Activated CD4-positive, alpha-beta T cell treated with anti-CD3 and anti-CD28 coated beads, Interleukin-2, amount 10 ng/mL, durations not matched to agents 7 days and 5 days (primary cell): ENCODE results near the gene CCDC92. TPM values are rescaled to one million over a fixed set of nuclear protein-coding genes. Genes with fewer than 3 reads are reported as not detected.

Experiments used
- CTCF ChIA-PET: fragments of 350-600 bp; sonication (Branson Sonifier 250); formaldehyde crosslinking; loops from one replicate; lab custom pipeline; 2021; ENCODE audit warnings: antibody characterized with exemption; lab: Charles Lee
- POLR2A ChIA-PET: fragments of 350-600 bp; sonication (Branson Sonifier 250); formaldehyde crosslinking; loops from one replicate; lab custom pipeline; 2021; ENCODE audit warnings: antibody characterized with exemption; lab: Charles Lee
- DNase-seq: peaks from one replicate; pipeline ENCODE4 v3.0.0-alpha.2; 2020
- H3K27ac Mint-ChIP-seq: one replicate; pipeline ENCODE4 v1.8.0; 2021; ENCODE audit warnings: mild to moderate bottlenecking, moderate library complexity, mixed read lengths
- H3K27me3 Mint-ChIP-seq: one replicate; pipeline ENCODE4 v1.8.0; 2021; ENCODE audit warnings: mixed read lengths
- H3K36me3 Mint-ChIP-seq: one replicate; pipeline ENCODE4 v1.8.0; 2021; ENCODE audit warnings: low read depth, mixed read lengths
- H3K4me1 Mint-ChIP-seq: one replicate; pipeline ENCODE4 v1.8.0; 2021; ENCODE audit warnings: mixed read lengths
- H3K4me3 Mint-ChIP-seq: one replicate; pipeline ENCODE4 v1.8.0; 2021; ENCODE audit warnings: mild to moderate bottlenecking, moderate library complexity, mixed read lengths
- H3K9me3 Mint-ChIP-seq: one replicate; pipeline ENCODE4 v1.8.0; 2021; ENCODE audit warnings: mixed read lengths
- total RNA-seq, 2 experiments: library from RNA; stranded (reverse); gene quantifications; one replicate each; pipeline ENCODE4 v1.2.3, GENCODE V29; 2021

Gene CCDC92
- total RNA-seq, 2 experiments from 2014 or later, result 27.9 to 28.8 TPM

DNA sequence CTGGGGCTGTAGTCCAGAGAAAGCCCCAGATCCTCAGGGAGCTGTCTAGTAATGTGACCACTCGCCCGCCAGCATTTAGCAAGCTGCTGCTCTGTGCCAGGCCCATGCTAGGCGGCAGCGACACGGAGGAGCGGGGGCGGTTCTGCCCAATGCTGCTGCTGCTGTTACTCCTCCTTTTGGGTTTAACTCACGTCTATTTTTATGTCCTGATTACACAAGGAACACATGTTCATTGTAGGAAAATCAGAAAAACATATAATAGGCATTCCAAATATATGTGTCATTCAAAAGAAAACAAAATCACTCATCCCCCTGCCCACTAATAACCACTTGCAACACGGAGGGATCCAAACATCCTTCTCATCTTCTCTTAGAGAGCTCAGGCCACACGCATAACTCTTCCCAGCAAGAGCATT, 30.4 kb downstream of the CCDC92 start:
- no peak overlapping the region for H3K4me3 Mint-ChIP-seq
- no peak overlapping the region for H3K27ac Mint-ChIP-seq
- ChIA-PET POLR2A (no interaction called here), CTCF (interaction anchor here (1.5 kb wide), 1 partner anchor 9 kb away, joined by 7 read pairs; no protein-coding TSS in a partner anchor)
- H3K4me1 Mint-ChIP-seq, result peaks cover 22% of the 10 kb centered on the region
- no peak for DNase-seq
- no peaks in the 10 kb centered on the region for H3K9me3 Mint-ChIP-seq
- H3K27me3 Mint-ChIP-seq, result no peaks in the 10 kb centered on the region
- H3K36me3 Mint-ChIP-seq, result peaks cover 20% of the 10 kb centered on the region

DNA sequence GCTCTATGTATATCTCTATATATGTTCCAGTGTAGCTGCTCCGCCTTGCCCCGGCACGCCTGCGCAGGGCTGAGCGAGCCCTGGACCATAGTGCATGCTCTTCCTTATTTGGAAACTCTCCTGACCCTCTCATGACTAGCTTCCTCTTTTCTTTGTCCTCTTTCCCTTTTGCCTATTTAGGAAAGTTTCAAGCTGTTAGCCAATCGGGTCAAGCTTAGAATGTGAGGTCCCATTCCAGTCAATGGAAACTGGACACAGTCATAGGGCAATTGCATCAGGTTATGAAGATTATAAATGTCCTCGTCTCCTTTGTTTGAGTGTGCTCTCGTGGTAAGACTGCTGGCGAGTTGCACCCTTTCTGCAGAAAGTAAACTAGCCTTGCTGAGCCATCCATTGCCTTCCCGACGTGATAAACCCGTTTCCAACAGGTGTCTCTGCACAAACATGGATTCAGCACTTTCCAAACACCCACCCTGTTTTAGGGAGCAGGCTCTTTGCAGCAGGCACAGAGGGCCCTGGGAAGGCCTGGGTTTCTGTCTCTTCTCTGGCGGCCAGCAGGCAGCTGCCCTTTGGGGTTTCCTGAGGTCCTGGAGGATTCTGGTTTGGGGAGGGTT, 30.9 kb downstream of the CCDC92 start:
- Mint-ChIP-seq H3K36me3 (peaks cover 21% of the 10 kb centered on the region), H3K9me3 (no peaks in the 10 kb centered on the region), H3K27me3 (no peaks in the 10 kb centered on the region), H3K27ac (no peak overlapping the region), H3K4me3 (no peak overlapping the region), H3K4me1 (peaks cover 23% of the 10 kb centered on the region)
- CTCF ChIA-PET, result interaction anchor here (1.5 kb wide), 1 partner anchor 9 kb away, joined by 7 read pairs; no protein-coding TSS in a partner anchor
- no peak for DNase-seq
- POLR2A ChIA-PET, result no interaction called here

DNA sequence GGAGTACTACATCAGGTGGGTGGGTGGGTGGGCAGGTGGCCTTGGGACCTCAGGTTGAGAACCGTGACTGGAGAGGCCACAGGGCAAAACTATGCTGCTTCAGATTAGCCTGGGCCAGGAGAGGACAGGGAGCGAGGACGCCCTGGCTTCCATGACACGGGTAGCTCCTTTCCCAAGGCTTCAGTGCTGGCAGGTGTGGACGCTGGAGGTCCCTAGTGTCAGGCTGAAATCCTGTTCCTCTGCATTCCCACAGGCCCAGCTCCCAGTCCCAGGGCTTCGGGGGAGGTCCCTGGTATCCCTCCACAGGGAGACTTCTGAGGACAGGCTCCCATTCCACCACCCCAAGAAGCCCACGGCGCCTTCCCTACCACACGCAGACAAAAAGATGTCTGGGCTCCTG, 31.6 kb downstream of the CCDC92 start:
- Mint-ChIP-seq H3K27ac (no peak overlapping the region), H3K9me3 (no peaks in the 10 kb centered on the region), H3K27me3 (no peaks in the 10 kb centered on the region), H3K36me3 (peaks cover 26% of the 10 kb centered on the region), H3K4me1 (peaks cover 29% of the 10 kb centered on the region), H3K4me3 (no peak overlapping the region)
- no peak for DNase-seq
- POLR2A ChIA-PET, result no interaction called here
- CTCF ChIA-PET, result interaction anchor here (1.5 kb wide), 1 partner anchor 8 kb away, joined by 7 read pairs; no protein-coding TSS in a partner anchor

DNA sequence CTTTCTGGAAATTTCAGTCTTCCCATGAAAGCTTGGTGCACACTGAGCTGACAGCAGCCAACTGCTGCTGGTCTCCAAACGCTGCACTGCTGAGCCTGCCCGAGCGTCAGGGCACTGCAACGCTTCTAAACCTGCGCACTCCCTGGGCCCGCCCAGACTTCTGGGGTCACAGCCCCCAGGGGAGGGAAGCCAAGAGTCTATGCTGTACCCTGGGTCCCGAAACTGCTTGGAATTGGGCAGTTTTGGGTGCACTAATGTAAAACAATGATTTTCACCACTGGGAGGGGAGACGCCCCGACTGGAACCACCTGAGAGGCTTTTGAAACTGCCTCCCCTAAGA, 32.0 kb downstream of the CCDC92 start:
- peaks cover 26% of the 10 kb centered on the region for H3K36me3 Mint-ChIP-seq
- no peaks in the 10 kb centered on the region for H3K27me3 Mint-ChIP-seq
- H3K27ac Mint-ChIP-seq, result no peak overlapping the region
- no peaks in the 10 kb centered on the region for H3K9me3 Mint-ChIP-seq
- no peak overlapping the region for H3K4me3 Mint-ChIP-seq
- peaks cover 29% of the 10 kb centered on the region for H3K4me1 Mint-ChIP-seq
- ChIA-PET POLR2A (no interaction called here), CTCF (interaction anchor here (1.5 kb wide), 1 partner anchor 8 kb away, joined by 7 read pairs; no protein-coding TSS in a partner anchor)
- no peak for DNase-seq

DNA sequence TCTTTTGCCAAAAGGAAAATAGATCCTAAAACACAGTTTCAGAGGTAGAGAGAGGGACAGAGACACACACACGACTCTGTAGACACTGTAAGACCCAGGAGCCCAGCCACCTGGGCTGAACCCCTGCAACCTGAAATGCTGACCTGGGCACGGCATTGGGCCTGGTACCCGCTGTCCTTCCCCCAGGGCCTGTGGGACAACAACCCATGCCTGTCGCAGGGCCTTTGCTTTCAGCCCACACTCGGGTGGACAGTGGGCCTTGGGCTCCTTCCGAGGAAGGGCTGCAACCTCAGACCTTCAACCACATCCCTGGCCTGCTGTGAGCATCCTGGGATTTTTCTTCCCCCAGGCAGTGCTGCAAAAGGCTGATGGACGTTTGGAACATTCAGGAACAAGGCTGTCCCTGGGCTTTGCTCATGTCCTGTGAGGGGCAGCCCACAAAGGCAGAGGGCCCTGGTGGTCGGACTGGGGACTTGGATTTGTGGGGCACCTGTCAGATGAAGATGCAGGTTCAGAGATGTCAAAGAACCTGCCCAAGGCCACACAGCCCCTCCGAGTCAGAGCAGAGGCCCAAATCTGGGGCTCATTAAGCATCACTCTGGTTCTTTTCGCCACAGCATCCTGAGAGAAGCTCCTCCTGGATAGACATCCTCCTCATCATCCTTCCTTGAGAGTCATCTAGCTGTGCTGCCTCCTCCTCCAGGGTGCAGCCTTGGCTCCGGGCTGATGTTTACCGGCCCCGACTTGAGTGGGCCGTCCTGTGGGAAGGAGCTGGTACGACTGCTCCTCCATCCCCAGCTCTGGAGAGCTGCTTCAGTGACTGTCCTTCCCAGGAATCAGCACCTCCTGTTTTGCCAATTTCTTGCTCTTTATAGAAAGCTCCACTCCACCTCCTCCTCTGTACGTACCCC, 32.7 kb downstream of the CCDC92 start:
- no peak for DNase-seq
- no peaks in the 10 kb centered on the region for H3K9me3 Mint-ChIP-seq
- H3K4me3 Mint-ChIP-seq, result no peak overlapping the region
- peaks cover 26% of the 10 kb centered on the region for H3K36me3 Mint-ChIP-seq
- H3K27me3 Mint-ChIP-seq, result no peaks in the 10 kb centered on the region
- ChIA-PET POLR2A (no interaction called here), CTCF (interaction anchor here (1.8 kb wide), 1 partner anchor 20 kb away, joined by 4 read pairs; no protein-coding TSS in a partner anchor)
- no peak overlapping the region for H3K27ac Mint-ChIP-seq
- H3K4me1 Mint-ChIP-seq, result peaks cover 29% of the 10 kb centered on the region

DNA sequence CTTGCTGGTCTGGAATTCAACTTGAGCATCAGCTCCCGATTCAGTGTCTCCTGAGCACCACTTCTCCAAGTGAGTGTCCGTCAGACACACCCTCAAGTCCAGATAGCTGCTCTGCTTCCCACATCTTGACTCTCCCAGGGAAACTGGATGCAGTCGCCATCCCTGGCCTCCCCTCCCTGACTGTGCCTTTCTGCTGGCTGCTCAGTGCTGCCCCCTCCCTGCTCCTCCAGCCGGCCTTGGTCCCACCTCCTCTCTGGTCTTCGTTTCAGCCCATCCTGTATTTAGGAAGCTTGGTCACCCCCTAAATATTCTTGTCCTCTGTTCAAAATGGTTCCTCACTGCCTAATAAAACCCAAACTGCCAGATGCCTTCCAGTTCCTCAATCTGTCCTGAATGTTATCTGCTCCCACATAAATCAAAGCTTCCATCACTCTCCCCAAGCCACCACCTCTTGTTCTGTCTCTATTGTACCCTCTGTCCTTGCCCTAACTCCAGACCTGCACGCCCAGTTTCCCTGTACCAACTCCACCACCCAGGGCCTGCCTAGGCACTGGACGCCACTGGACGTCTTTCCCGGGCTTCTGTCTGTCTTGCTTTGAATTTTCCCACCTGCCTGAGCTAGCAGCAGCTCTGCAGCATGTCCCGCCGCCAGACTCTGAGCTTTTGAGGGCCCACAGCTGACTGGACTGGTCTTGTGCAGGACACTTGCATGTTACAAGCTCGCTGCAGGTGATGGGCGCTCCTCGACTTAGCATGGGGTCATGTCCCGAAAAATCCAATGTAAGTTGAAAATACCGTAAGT, 33.8 kb downstream of the CCDC92 start:
- H3K27ac Mint-ChIP-seq, result peak overlapping the region; percentile 86
- H3K36me3 Mint-ChIP-seq, result peaks cover 26% of the 10 kb centered on the region
- peak overlapping the region; percentile 60 for H3K4me3 Mint-ChIP-seq
- no peaks in the 10 kb centered on the region for H3K27me3 Mint-ChIP-seq
- H3K9me3 Mint-ChIP-seq, result no peaks in the 10 kb centered on the region
- no peak for DNase-seq
- POLR2A ChIA-PET, result no interaction called here
- H3K4me1 Mint-ChIP-seq, result peaks cover 27% of the 10 kb centered on the region
- CTCF ChIA-PET, result interaction anchor here (0.7 to 1.8 kb wide), 2 partner anchors 11 to 21 kb away, joined by 3 to 4 read pairs; no protein-coding TSS in a partner anchor

DNA sequence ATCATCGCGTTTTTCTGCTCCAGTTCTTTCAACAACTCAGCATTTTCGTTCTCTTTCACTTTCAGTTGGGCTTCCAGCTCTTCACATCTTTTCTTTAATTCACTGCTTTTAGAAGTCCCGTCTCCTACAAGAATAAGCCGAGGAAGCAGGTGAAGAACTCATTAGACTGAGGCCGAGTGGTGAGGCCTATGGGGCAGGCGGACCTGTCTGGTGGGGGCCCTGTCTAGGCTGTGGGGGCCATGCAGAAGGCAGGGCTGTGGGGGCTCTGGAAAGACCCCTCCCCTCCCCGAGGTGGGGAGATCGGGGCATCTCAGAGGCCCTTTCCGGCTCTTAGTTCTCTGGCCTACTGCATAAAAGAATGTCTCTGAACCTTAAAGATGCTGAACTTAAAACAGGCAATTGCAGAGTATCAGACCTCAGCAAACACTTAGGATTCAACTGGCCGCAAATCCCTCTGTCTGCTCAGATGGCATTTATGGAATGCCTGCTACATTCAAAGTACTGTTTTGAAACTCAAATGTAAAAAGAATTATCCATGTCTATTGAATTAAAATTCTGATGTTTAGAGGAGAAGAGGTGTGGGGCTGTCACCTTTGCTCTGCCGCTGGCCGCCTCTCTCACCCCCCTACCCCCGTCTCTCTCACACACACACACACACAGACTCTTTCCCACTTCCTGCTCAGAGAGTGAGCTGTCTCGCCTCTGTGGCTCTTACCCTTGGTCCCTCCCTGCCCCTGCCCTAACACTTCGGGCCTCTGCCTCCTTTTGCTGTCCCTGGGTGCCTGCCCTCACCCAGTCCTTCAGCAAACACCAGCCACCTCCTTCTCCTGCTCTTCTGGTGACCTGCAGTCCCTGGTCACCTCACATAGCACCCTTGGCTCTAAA, 34.7 kb downstream of the CCDC92 start:
- H3K27me3 Mint-ChIP-seq, result no peaks in the 10 kb centered on the region
- peaks cover 30% of the 10 kb centered on the region for H3K4me1 Mint-ChIP-seq
- ChIA-PET POLR2A (no interaction called here), CTCF (interaction anchor here (0.5 to 1.8 kb wide), 5 partner anchors 19 to 479 kb away, joined by 3 to 4 read pairs (median 3); no protein-coding TSS in a partner anchor)
- peak overlapping the region; percentile 86 for H3K27ac Mint-ChIP-seq
- peak; percentile 63 for DNase-seq
- H3K4me3 Mint-ChIP-seq, result peak overlapping the region; percentile 60
- peaks cover 25% of the 10 kb centered on the region for H3K36me3 Mint-ChIP-seq
- no peaks in the 10 kb centered on the region for H3K9me3 Mint-ChIP-seq

DNA sequence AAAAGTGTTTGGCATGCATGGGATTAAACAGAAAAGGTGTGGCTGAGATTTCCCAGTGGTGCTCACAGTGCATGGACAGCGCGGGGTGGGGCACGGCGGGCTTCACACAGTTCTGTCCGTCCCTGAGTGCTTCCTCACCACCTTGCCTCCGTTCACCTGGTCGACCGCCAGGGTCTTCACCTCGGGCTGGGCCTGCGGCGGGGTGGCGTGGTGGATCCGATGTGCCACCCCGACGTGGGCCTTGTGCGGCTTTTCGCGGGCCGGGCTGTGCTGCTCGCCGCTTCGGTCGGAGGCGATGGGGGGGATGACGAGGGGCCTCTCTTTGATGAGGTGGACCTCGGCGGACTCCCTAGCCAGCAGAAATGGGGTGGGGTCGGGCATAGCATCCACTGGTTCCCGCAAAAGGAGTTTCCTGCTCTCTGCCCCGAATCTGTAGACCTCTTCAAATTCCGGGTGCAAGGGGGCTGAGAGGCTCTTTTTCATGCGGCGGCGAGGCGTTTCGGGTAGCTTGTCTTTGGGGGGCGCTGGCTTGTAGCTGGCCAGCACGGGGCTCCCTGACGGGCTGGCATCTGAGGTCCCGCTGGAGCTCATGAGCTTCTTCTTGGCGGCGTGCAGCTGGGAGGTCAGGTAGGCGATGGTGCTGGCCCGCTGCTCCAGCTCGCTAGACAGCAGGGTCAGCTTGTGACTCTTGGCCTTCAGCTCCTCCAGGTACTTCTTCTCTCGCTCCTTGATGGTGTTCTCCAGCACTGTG, 35.5 kb downstream of the CCDC92 start:
- Mint-ChIP-seq H3K9me3 (no peaks in the 10 kb centered on the region), H3K27me3 (no peaks in the 10 kb centered on the region), H3K4me1 (peaks cover 36% of the 10 kb centered on the region), H3K36me3 (peaks cover 19% of the 10 kb centered on the region), H3K27ac (peak overlapping the region; percentile 86), H3K4me3 (peak overlapping the region; percentile 60)
- POLR2A ChIA-PET, result no interaction called here
- DNase-seq, result no peak
- CTCF ChIA-PET, result interaction anchor here (0.5 to 1.0 kb wide), 4 partner anchors 19 to 480 kb away, joined by 3 read pairs; no protein-coding TSS in a partner anchor

DNA sequence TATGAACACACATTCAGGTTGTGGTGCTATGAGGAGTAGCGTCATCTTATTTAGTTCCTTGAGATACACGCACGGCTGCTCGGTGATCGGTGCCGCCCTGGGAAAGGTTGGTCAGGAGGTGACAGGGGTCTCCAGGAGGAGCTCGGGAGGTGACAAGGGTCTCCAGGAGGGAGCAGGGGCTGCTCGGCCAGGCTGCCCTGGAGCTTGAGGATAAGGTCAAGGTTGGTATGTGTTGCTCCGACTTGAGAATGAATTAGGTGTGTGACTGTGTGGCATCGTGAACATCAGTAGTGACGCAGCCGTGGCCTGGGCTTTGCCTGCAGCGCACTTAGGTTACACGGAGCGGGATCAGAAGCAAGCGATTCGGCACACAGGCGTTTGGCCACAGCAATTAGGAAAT, 36.2 kb downstream of the CCDC92 start:
- H3K27ac Mint-ChIP-seq, result peak overlapping the region; percentile 82
- no peaks in the 10 kb centered on the region for H3K9me3 Mint-ChIP-seq
- ChIA-PET POLR2A (no interaction called here), CTCF (interaction anchor here (0.8 kb wide), 1 partner anchor 10 kb away, joined by 3 read pairs; no protein-coding TSS in a partner anchor)
- peaks cover 43% of the 10 kb centered on the region for H3K4me1 Mint-ChIP-seq
- H3K36me3 Mint-ChIP-seq, result peaks cover 12% of the 10 kb centered on the region
- DNase-seq, result no peak
- peaks cover 3% of the 10 kb centered on the region for H3K27me3 Mint-ChIP-seq
- H3K4me3 Mint-ChIP-seq, result no peak overlapping the region

DNA sequence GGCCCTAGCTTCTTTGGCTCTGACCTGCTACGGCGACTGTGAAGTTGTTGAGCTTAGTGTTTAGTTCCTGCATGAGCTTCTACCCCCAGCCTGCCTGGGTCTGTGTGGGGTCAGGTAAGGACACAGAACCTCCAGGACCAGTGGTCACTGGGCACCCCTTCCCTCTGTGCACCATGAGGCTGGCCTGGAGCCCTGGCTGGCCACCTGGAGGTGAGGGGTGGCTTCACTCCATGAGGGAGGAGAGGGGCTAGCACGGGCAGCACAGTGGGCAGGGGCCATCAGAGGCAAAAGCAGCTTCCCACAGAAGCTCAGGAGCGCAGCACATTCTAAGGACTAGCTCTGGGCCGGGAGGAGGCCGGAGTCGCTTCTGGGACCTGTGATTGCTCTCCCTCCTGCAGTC, 36.7 kb downstream of the CCDC92 start:
- CTCF ChIA-PET, result interaction anchor here (0.8 to 1.3 kb wide), 2 partner anchors 10 to 20 kb away, joined by 3 to 4 read pairs; no protein-coding TSS in a partner anchor

DNA sequence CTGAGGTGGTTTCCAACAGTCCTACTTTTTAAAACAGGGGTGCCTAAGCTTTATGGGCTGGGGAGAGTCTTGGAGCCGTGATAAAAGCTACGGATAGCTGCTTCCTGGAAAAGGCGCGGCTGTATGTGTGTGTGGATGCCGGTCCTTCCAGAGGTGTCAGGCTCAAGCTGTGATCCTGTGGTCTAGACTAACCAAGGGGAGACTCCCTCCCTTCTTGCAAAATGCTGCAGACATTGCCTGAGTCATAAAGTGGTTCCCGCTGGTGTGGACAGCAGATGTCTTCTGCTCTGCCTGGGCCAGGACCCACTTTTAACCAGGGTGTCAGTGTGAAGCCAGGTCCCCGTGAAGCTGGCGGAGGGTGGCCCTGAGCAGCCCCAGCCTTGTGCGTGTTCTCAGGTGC, 37.8 kb downstream of the CCDC92 start:
- CTCF ChIA-PET, result interaction anchor here (1.3 kb wide), 1 partner anchor 19 kb away, joined by 4 read pairs; no protein-coding TSS in a partner anchor

More for the DNA sequence above, 36.7 kb downstream of the CCDC92 start:
- POLR2A ChIA-PET, result no interaction called here
- Mint-ChIP-seq H3K27ac (peak overlapping the region; percentile 82), H3K27me3 (peaks cover 3% of the 10 kb centered on the region), H3K36me3 (peaks cover 12% of the 10 kb centered on the region), H3K4me1 (peaks cover 47% of the 10 kb centered on the region), H3K9me3 (no peaks in the 10 kb centered on the region), H3K4me3 (no peak overlapping the region)
- no peak for DNase-seq

More for the DNA sequence above, 37.8 kb downstream of the CCDC92 start:
- peaks cover 47% of the 10 kb centered on the region for H3K4me1 Mint-ChIP-seq
- H3K36me3 Mint-ChIP-seq, result peaks cover 10% of the 10 kb centered on the region
- POLR2A ChIA-PET, result no interaction called here
- no peak overlapping the region for H3K4me3 Mint-ChIP-seq
- no peak overlapping the region for H3K27ac Mint-ChIP-seq
- DNase-seq, result no peak
- peaks cover 3% of the 10 kb centered on the region for H3K27me3 Mint-ChIP-seq
- H3K9me3 Mint-ChIP-seq, result no peaks in the 10 kb centered on the region
